ENCODE results near the gene COG8. TPM values are rescaled to one million over a fixed set of nuclear protein-coding genes. Genes with fewer than 3 reads are reported as not detected.

Gene COG8
- total RNA-seq, 1 experiment from 2014 or later: 41.9 TPM

DNA sequence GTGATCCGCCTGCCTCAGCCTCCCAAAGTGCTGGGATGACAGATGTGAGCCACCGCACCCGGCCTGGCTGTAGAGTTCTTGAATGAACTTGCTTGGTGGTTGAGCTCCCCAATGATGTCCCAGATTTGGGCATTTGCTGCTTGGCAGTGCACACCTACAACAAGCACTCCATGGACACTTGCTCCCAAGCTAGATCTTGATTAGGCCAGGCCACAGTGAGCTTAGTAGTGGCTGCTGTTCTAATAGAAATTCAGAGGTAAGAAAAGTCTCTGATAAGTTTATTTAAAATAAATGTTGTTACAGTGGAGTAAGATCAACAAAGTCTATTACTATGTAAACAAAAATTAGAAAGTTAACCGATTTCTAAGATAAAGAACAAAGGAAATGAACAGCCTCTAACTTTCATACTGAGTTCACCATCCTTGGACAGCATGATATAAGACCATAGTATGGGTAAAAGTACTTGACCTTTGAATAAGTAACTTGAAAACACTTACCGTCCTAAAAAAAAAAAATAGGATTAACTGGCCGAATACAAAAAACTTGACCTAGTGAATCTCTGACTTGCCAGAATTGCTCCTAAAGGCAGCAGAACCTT, 11.3 kb upstream of the COG8 start:
- Histone ChIP-seq H3K27ac (no peak overlapping the region), H4K20me1 (ENCODE audit: insufficient read depth) (no peaks in the 10 kb centered on the region), H3K4me3 (no peak overlapping the region), H3K79me2 (ENCODE audit: low read depth) (no peaks in the 10 kb centered on the region), H3K27me3 (ENCODE audit: insufficient read depth, low read depth) (no peaks in the 10 kb centered on the region), H3K36me3 (ENCODE audit: low read depth) (peaks cover 5% of the 10 kb centered on the region), H3K9me3 (ENCODE audit: insufficient read depth, low read depth) (no peaks in the 10 kb centered on the region), H3K4me2 (no peak overlapping the region), H3K4me1 (replicated peaks; ENCODE audit: insufficient read depth) (no peaks in the 10 kb centered on the region), H2AFZ (no peak overlapping the region), H3F3A (ENCODE audit: insufficient read depth, low read depth) (peaks cover 4% of the 10 kb centered on the region; the same call in 1 of the 2 replicates), H3K9me2 (ENCODE audit: insufficient read depth) (no peaks in the 10 kb centered on the region)
- BruUV-seq (replicated peaks): no TSS peak
- intact Hi-C loops (cut with micrococcal nuclease; ENCODE audit: unreplicated experiment): no loop called here
- POLR2A ChIA-PET (ENCODE audit: unreplicated experiment): interaction anchor here (0.6 kb wide), 1 partner anchor 30 kb away, joined by 9 read pairs; no protein-coding TSS in a partner anchor
- TF ChIP-seq EZH2 (IDR thresholded peaks at IDR 0.05; ENCODE audit: low read depth): no peak
- TF ChIP-seq, protein P1, sequence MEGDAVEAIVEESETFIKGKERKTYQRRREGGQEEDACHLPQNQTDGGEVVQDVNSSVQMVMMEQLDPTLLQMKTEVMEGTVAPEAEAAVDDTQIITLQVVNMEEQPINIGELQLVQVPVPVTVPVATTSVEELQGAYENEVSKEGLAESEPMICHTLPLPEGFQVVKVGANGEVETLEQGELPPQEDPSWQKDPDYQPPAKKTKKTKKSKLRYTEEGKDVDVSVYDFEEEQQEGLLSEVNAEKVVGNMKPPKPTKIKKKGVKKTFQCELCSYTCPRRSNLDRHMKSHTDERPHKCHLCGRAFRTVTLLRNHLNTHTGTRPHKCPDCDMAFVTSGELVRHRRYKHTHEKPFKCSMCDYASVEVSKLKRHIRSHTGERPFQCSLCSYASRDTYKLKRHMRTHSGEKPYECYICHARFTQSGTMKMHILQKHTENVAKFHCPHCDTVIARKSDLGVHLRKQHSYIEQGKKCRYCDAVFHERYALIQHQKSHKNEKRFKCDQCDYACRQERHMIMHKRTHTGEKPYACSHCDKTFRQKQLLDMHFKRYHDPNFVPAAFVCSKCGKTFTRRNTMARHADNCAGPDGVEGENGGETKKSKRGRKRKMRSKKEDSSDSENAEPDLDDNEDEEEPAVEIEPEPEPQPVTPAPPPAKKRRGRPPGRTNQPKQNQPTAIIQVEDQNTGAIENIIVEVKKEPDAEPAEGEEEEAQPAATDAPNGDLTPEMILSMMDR (conservative IDR thresholded peaks at IDR 0.05): no peak
- no peak for DNase-seq
- CTCF ChIA-PET: no interaction called here

DNA sequence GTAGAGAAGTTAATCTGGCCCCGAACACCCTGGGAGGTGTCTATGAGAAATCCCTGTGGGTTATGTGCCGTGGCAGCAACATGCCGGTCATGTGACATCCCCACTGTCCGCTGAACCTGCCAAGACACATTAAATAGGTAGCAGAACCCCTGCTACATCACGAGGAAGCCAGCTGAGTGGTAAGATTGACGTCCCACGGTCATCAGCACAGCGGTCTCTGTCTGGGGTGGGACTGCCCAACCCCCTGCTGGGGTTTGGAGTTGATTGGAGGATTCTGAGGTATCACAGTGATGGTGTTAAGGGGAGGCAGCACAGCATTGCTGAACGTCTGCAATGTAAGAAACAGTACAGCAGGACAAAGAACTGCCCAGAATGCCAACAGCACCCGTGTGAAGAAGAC, 10.2 kb upstream of the COG8 start:
- Histone ChIP-seq H4K20me1 (ENCODE audit: insufficient read depth) (no peaks in the 10 kb centered on the region), H2AFZ (no peak overlapping the region), H3K9me2 (ENCODE audit: insufficient read depth) (no peaks in the 10 kb centered on the region), H3K4me1 (replicated peaks; ENCODE audit: insufficient read depth) (no peaks in the 10 kb centered on the region), H3K4me2 (no peak overlapping the region), H3F3A (ENCODE audit: insufficient read depth, low read depth) (peaks cover 6% of the 10 kb centered on the region; the same call in 1 of the 2 replicates), H3K36me3 (ENCODE audit: low read depth) (no peaks in the 10 kb centered on the region), H3K9me3 (ENCODE audit: insufficient read depth, low read depth) (no peaks in the 10 kb centered on the region), H3K27me3 (ENCODE audit: insufficient read depth, low read depth) (no peaks in the 10 kb centered on the region), H3K79me2 (ENCODE audit: low read depth) (no peaks in the 10 kb centered on the region), H3K27ac (no peak overlapping the region), H3K4me3 (no peak overlapping the region)
- TF ChIP-seq EZH2 (IDR thresholded peaks at IDR 0.05; ENCODE audit: low read depth): no peak
- TF ChIP-seq, protein P1 (conservative IDR thresholded peaks at IDR 0.05): no peak
- no TSS peak for BruUV-seq (replicated peaks)
- intact Hi-C loops (cut with micrococcal nuclease; ENCODE audit: unreplicated experiment): no loop called here
- CTCF ChIA-PET: no interaction called here
- POLR2A ChIA-PET (ENCODE audit: unreplicated experiment): no interaction called here
- no peak for DNase-seq

DNA sequence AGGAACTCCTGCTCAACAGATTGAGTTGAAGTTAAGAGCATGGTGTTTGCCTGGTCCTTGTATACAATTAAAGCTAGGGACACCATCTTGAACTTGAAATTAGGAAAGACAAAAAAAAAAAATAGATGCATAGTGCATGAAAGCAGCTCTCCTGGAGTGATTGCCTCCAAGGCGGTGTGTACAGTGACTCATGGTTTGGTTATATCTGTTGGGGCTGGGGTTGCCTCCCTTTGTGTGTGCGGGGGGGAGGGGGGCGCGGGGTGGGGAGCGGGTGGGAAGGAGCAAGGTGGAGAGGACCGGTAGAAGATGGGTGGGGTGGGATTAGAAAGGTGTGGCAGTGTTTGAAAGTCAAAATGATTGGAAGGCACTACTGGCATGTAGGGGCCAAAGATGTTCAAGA, 8.9 kb upstream of the COG8 start:
- Histone ChIP-seq H3K27ac (no peak overlapping the region), H3K36me3 (ENCODE audit: low read depth) (0 out of 2 replicates have a peak, but pooled peaks cover 2% of the 10 kb centered on the region), H4K20me1 (ENCODE audit: insufficient read depth) (no peaks in the 10 kb centered on the region), H2AFZ (no peak overlapping the region), H3K4me2 (no peak overlapping the region), H3K79me2 (ENCODE audit: low read depth) (no peaks in the 10 kb centered on the region), H3K27me3 (ENCODE audit: insufficient read depth, low read depth) (no peaks in the 10 kb centered on the region), H3F3A (ENCODE audit: insufficient read depth, low read depth) (peaks cover 19% of the 10 kb centered on the region), H3K9me2 (ENCODE audit: insufficient read depth) (no peaks in the 10 kb centered on the region), H3K9me3 (ENCODE audit: insufficient read depth, low read depth) (no peaks in the 10 kb centered on the region), H3K4me3 (no peak overlapping the region), H3K4me1 (replicated peaks; ENCODE audit: insufficient read depth) (no peaks in the 10 kb centered on the region)
- no TSS peak for BruUV-seq (replicated peaks)
- CTCF ChIA-PET: no interaction called here
- intact Hi-C loops (cut with micrococcal nuclease; ENCODE audit: unreplicated experiment): no loop called here
- no peak for DNase-seq
- POLR2A ChIA-PET (ENCODE audit: unreplicated experiment): interaction anchor here (0.7 kb wide), 1 partner anchor 162 kb away, joined by 4 read pairs; no protein-coding TSS in a partner anchor
- TF ChIP-seq, protein P1 (conservative IDR thresholded peaks at IDR 0.05): no peak
- TF ChIP-seq EZH2 (IDR thresholded peaks at IDR 0.05; ENCODE audit: low read depth): no peak
